GM19025 (cell line): Measurements from ENCODE around the gene PCNA.
"Not testable (repeated sequence)": the region's sequence is repeated elsewhere in the genome, so short reads cannot be mapped to it uniquely, and the experiment has no call there.

ENCODE experiments used
- ATAC-seq: cut with Tn5 transposase; IDR thresholded peaks from one replicate; pipeline ENCODE4 v1.9.1; 2021; ENCODE audit warnings: mild to moderate bottlenecking, low read depth, moderate library complexity; ENCODE audit not compliant: unreplicated experiment

The PCNA gene

DNA sequence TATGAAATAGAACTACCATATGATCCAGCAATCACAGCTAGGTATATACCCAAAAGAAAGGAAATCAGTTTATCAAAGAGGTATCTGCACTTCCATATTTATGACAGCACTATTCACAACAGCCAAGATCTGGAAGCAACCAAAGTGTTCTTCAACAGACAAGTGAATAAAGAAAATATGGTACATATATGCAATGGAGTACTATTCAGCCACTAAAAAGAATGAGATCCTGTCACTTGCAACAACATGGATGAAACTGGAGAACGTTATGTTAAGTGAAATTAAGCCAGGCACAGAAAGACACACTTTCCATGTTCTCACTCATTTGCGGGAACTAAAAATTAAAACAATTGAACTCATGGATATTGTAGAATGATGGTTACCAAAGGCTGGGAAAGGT lies 15.3 kb downstream of the PCNA start:
- no peak for ATAC-seq

DNA sequence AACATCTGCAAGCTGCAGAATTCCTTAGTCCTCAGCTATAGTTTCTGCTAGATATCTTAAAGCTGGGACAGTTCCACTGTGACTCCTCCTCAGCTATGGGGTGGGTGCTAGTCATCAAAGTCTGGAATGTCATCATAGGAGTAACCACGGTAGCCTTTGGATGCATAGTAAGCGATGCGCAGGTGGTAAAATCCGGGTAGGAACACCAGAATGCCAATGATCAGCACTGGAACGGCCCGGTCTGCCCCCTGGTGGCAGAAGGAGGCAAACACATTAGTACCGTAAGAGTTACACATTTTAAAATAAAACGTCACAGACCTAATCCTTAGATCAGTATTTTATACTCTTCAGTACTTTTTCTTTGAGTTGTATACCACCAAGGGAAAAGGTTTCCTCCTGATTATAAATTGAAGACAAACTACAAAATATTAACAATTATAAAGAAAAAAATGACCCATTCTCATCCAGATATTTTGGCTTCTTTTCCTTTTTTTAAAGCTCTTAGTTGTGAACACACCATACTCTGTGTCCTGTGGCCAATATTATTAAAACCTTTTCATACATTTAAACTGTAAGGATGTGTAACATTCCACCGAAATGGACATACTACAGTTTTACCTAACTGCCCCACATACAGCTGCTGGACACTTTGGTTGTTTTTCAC lies 18.9 kb downstream of the PCNA start:
- no peak for ATAC-seq

DNA sequence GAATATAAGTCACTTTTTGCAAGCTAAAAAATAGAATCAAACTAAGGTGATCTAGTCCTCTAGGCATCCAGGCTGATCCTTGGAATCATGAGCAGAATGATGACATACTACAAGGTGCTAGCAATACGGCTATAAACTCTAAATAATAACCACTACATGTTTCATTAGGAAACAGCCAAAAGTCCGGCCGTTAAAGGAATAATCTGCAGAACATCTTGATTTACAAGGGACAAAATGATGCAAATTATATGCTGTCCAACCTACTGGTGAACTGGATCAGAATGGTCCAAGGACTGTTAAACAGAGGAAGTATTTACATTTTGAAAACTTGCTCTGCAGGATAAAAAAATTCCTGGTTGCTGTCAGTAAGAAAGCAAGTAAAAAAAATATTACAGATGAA lies 19.8 kb downstream of the PCNA start:
- ATAC-seq: not testable (repeated sequence)

DNA sequence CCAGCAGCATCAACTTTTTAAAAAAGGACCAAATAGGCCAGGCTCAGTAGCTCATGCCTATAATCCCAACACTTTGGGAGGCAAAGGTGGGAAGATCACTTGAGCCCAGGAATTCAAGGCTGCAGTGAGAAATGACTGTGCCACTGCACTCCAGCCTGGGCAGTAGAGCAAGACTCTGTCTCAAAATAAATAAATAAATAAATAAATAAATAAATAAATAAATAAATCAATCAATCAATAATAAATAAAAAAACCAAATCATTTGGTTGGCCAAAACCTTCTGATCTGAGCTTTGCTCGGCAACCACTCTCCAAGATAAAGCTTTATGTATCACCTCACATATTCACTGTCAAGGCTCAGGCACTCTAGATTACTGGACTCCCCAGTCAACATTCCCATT lies 20.7 kb downstream of the PCNA start:
- not testable (repeated sequence) for ATAC-seq

DNA sequence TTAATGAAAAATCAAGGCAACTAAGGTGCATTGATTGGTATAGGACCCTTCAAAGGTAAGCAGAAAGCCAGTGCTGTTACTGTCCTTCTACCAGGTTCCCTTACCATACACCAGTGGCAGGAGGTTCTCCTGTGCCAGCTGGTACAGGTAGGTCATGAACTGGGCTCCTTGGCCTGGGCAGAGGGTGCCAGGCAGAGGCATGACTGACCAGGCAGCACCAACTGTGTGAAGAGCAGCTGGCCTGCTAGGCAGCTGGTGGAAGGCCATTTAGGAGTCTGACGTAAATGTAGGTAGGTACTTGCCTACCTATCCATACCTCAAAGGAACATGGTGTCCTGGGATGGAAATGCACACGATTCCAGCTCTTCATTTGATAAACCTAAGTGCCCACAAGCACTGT lies 23.3 kb downstream of the PCNA start:
- no peak for ATAC-seq

DNA sequence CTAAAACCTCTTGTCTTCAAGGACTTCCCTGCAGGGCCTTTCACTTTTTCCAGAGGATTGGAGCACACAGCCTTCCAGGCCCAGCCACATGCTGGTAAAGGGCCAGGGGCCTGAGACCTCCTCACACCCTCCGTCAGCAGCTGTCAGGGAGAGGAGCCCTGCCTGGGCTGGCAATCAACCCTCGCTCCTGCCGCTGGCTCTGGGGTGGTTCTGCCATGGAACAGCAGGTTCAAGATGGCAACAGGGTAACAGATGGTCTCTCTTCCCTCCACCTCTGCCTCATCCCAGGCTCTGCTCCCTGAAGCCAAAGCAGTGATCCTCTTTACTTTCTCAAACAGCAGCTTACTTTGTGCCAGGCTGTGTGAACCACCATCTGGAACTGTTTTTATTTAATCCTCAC lies 23.8 kb downstream of the PCNA start:
- no peak for ATAC-seq

DNA sequence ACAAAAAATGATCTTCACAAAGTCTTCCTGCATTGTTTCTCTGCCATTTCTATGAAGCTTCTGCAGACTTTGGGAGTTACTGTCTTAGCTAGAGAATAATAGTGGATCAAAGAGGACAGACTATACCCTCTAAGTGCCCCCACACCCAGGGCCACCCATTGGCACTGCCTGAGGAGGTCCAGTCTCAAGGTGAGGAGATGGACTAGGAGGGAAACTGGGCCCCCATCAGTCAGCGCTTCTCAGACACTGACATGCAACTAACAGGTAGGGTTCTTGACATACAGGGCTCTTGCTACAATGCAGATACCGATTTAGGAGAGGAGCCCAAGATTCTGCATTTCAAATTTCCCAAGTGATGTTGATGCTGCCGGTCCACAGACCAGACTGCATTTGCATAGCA lies 24.3 kb downstream of the PCNA start:
- ATAC-seq: no peak

DNA sequence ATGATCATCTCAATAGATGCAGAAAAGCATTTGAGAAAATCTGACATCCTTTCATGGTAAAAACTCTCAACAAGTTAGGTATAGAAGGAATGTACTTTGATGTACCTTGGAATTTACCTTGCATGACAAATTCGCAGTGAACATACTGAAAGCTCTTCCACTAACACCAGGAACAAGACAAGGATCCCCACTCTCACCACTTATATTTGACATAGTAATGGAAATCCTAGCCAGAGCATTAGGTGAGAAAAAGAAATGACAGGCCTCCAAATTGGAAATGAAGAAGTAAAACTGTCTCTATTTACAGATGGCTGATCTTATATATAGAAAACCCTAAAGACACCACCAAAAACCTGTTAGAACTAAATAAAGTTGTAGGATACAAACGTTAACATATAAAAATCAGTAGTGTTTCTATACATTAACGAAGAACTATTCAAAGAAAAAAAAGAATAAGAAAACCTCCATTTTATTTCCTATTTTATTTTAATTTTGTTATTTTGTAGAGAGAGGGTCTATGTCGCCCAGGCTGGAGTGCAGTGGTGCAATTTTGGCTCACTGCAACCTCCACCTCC lies 26.9 kb downstream of the PCNA start:
- ATAC-seq: no peak

DNA sequence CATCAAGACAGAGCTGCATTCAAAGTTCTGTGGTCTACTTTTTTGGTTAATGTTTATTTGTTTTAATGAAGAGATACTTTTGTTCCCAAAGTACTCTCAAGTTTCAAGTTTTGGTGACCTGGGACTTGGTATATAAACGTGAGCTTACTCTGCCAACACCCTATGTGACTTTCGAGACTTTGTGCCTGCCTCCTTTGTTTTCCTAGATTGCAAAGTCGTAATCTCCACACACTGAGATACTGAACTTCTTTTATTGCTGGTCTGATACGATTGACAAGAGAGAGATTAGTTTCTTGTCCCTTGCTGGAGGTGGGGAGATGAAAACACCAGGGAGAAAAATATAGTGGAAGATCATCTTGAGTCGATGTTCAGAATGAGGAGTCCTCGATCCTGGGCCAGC lies 27.9 kb downstream of the PCNA start:
- no peak for ATAC-seq

DNA sequence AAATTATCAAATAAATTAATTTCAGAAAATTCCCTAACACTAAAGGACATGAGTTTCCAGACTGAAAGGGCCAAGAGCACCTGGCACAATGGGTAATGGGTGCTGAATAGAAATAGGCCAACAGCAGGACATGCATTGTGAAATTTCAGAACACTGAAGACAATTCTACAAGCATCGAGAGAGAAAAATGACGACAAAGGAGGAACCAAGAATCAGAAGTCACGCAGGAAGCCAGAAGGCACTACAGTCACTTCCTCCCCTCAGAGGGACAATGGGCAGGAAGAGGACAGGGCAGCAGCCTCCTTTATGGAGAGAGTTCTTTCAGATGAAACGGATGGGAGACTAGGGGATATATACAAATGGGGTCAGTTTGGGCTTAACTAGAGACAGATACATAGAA lies 29.6 kb downstream of the PCNA start:
- ATAC-seq: no peak

DNA sequence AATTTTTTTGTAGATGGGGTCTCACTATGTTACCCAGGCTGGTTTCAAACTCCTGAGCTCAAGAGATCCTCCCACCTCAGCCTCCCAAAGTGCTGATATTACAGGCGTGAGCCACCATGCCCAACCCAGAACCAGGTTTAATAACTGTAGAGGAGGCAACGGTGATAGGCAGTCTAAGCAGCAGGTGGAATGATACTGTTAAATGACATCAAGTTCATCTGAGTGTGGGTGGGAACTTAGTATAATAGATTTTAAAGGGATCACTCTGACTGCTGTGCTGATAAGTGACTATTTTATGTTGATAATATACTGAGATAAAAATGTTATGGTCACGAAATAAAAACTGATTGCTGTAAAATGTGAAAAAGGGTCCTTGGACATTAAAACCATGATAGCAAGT lies 31.1 kb downstream of the PCNA start:
- ATAC-seq: no peak

DNA sequence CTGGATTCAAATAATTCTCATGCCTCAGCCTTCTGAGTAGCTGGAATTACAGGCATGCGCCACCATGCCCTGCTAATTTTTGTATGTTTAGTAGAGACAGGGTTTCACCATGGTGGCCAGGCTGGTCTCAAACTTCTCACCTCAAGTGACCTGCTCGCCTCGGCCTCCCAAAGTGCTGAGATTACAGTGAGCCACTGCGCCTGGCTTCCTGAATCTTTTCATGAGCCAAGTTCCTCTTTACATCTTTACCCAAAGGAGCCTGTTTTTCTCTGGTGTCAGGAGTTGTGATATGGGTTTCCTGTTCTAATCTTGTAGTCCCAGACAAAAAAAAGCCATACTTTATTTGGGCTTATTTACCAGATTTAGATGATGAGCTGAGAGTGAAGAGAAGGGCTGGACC lies 34.4 kb downstream of the PCNA start:
- ATAC-seq: no peak

DNA sequence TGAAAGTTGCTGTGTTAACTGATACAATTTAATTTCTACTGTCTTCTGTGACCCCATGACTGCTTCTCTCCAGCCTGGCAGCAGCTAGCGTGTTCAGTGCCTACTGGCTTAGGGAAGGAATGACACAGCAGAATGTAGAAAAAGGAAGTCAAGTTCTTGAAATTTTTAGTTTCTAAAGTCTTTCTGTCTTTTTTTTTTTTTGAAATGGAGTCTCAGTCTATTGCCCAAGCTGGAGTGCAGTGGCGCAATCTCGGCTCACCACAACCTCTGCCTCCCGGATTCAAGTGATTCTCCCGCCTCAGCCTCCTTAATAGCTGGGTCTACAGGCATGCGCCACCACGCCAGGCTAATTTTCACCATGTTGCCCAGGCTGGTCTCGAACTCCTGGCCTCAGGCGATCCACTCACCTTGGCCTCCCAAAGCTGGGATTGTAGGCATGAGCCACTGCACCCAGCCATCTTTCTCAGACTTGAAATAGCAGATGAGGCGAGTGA lies 39.3 kb downstream of the PCNA start:
- no peak for ATAC-seq

DNA sequence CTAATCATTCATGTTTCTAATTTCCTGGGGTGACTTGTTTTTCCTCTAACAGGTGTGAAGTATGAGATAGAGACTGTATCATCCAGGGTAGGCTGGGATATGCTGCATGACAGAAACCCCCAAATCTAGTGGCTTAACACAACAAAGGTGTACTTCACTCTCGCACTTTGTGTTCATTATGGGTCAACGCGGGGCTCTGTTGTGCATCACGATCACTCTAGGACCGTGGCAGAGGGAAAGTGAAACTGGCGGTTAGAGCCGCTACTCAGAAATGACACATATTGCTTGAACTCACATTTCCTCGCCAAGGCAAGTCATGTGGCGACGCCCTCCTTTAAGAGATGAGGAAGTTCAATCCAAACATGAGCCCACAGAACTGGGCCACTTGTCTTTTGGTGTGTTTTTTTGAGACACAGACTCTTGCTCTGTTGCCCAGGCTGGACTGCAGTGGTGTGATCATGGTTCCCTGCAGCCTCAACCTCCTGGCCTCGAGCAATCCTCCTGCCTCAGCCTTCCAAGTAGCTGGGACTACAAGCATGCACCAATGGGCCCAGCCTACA lies 41.3 kb downstream of the PCNA start:
- peak; percentile 98 for ATAC-seq

DNA sequence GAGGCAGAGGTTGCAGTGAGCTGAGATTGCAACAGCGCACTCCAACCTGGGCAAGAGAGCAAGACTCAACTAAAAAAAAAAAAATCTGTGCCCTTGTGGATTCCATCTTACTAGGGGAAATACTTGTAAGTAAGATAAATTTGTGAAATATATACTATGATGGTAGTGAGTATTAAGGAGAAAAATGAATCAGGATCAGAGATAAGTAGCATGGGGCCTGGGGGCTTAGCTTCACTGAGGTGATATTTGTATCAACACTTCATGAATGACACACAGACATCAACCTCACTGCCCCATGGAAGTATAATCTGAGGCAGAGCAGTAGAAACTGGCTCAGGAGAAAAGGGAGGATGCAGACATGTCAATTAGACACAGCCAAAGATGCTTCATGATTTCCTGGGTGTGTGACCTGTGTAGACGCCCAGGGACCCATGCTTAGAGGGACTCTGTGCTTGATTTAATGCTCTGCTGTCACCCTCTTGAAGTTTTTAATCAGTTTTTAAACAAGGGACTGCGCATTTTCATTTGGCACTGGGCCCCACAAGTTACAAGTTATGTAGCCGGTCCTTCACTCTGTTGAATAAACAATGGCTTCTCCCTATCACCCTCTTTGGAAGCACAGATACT lies 41.9 kb downstream of the PCNA start:
- ATAC-seq: no peak

DNA sequence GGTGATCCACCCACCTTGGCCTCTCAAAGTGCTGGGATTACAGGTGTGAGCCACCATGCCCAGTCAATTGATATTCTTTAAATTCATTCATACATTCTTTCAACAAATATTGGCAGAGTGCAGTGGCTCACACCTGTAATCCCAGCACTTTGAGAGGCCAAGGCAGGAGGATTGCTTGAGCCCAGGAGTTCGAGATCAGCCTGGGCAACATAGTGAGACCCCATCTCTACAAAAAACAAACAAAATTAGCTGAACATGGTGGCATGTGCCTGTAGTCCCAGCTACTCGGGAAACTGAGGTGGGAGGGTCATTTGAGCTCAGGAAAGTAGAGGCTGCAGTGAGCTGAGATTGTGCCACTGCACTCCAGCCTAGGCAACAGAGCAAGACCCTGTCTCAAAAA lies 42.8 kb downstream of the PCNA start:
- not testable (repeated sequence) for ATAC-seq

DNA sequence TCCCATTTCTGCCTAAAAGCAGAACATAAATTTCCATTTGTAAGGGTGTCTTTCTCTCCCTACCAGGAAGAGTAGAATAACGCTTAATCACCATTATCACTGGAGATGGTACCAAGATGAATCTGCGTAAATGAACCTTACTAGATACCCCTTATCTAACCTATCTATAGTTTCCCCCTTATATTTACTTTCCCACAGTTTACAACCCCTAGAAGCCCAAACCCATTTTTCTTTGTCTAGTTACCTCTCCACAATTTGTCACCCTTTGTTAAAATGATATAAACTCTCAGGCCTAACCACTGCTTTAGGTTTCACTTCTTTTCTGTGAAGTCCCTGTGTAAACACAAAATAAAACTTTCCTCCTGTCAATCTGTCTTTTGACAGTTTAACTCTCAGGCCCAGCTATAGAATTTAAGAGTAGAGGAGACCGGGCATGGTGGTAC lies 45.5 kb downstream of the PCNA start:
- ATAC-seq: no peak

DNA sequence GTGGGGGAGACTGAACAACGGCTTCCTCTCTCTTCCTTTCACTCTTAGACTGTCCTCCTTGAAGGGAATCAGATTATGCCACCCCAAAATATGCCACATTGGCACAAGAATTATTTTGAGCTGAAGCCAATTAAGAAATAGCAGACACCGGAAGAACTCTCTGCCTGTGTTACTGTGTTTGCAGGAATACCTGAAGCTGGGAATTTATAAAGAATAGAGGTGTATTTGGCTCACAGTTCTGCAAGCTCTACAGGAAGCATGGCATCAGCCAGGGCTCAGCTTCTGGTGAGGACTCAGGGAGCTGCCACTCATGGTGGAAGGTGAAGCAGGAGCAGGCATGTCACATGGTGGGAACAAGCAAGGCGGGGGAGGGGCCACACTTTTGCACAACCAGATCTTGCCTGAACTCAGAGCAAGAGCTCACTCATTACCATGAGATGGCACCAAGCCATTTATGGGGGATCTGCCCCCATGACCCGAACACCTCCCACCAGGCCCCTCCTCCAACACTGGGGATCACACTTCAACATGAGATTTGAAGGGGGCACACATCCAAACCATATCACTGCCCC lies 46.0 kb downstream of the PCNA start:
- no peak for ATAC-seq

DNA sequence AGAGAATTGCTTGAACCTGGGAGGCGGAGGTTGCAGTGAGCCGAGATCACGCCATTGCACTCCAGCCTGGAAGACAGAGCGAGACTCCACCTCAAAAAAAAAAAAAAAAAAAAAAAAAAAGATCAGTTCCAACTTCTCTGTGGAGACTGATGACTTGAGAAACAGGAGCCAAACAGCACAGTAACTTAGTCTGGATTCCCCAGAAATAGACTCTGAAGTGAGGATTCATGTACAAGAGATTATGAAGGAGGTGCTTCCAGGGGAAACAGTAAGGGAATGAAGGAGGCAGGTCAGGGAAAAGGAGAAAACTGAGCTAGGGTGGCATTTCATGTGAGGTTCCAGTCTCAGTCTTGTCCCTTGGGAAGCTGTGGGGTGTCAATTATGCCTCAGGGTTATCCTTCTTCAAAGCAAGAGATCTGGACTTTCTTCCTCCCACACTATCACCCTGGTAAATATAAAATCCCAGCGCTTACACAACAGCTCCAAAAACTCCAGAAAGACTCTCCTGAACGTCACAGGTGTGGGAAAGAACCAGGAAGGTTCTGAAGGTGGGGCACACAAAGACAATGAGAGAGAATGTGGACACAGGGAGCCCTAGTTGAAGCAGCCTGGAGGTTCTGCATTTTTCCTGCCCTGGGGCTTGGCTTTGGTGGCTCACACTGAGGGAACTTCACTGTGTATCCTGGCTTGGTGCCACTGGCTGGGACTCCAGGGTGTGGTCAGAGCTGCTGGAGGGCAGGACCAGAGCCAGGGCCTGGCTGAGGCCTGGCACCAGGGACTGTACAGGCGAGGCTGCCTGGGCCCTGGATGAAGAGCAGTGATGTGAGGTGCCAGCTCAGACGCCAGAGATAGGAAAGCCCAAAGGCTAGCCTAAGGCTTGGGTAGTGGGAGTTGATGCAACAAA lies 46.8 kb downstream of the PCNA start:
- no peak for ATAC-seq

DNA sequence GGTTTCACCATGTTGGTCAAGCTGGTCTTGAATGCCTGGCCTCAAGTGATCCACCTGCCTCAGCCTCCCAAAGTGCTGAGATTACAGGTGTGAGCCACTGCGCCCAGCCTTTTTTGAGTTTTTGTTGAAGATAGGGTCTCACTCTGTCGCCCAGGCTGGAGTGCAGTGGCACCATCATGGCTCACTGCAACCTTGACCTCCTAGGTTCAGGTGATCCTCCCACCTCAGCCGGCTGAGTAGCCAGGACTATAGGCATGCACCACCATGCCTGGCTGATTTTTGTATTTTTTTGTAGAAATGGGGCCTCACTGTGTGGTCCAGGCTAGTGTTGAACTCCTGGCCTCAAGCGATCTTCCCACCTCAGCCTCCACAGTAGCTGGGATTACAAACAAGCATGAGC lies 47.8 kb downstream of the PCNA start:
- not testable (repeated sequence) for ATAC-seq
